ENCODE results near the gene GFPT2.

The GFPT2 gene

DNA sequence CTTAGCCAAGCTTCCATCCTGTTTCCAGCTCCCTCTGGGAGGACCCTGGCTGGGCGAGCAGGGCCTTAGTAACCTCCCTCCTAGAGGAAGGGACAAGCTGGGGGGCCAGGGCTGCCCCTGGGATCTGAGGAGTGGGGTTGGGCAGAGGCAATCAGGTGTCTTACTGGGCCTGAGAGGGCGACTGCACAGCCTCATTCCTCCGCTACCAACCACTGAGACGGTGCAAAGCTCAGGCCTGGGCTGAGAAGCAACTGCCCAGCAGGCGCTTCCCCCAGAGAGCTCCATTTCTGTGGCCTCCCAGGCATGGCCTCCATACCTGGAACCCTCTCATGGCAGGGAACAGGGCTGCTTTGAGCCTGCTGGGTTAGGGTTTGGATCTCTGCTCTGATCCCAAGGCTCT is 18.8 kb upstream of the GFPT2 start:
- TF ChIP-seq RAD21 (IDR thresholded peaks at IDR 0.05; ENCODE audit: low read depth): no peak

DNA sequence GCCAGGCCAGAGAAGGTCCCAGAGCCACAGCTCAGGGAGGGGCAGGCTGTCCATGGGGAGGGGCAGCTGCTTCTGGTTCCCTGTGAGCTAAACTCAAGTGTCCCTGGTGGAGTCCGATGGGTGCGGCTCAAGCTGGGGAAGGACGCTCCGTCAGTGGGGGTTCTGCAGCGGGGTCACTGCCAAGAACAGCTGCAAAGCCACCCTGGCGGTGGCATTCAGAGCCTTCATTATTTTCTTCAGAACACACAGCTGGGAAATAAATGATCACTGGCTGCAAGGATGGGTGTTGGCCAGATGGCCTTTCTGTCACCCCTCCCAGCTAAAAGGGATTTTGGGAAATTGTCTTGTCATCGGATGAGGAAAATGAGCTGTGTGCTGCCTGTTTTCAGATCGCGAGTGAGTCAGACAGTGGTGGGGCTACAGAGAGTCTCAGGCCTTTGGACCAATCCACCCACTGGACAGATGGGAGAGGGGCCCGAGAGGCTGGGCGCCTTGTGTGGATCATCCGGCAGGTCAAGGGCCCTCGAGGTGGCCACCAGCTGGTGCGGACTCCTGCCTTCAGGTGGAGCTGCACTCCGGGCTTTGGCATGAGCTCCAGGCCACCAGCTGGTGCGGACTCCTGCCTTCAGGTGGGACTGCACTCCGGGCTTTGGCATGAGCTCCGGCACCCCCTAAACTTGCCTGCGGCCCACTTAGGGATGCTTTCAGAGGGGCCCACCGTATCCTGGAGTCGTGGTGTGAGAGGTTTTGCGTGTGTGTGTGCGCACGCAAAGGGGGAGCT is 17.9 kb upstream of the GFPT2 start:
- no peak for TF ChIP-seq YY1 (IDR thresholded peaks at IDR 0.05; ENCODE audit: low read depth)
- no peak for TF ChIP-seq ZBTB7A (IDR thresholded peaks at IDR 0.05; ENCODE audit: low read depth)
- no peak for TF ChIP-seq NFIC (IDR thresholded peaks at IDR 0.05)
- no peak for TF ChIP-seq TCF12 (IDR thresholded peaks at IDR 0.05; ENCODE audit: low read depth)
- TF ChIP-seq, protein P1, sequence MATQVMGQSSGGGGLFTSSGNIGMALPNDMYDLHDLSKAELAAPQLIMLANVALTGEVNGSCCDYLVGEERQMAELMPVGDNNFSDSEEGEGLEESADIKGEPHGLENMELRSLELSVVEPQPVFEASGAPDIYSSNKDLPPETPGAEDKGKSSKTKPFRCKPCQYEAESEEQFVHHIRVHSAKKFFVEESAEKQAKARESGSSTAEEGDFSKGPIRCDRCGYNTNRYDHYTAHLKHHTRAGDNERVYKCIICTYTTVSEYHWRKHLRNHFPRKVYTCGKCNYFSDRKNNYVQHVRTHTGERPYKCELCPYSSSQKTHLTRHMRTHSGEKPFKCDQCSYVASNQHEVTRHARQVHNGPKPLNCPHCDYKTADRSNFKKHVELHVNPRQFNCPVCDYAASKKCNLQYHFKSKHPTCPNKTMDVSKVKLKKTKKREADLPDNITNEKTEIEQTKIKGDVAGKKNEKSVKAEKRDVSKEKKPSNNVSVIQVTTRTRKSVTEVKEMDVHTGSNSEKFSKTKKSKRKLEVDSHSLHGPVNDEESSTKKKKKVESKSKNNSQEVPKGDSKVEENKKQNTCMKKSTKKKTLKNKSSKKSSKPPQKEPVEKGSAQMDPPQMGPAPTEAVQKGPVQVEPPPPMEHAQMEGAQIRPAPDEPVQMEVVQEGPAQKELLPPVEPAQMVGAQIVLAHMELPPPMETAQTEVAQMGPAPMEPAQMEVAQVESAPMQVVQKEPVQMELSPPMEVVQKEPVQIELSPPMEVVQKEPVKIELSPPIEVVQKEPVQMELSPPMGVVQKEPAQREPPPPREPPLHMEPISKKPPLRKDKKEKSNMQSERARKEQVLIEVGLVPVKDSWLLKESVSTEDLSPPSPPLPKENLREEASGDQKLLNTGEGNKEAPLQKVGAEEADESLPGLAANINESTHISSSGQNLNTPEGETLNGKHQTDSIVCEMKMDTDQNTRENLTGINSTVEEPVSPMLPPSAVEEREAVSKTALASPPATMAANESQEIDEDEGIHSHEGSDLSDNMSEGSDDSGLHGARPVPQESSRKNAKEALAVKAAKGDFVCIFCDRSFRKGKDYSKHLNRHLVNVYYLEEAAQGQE (IDR thresholded peaks at IDR 0.05; ENCODE audit: low read depth): no peak
- TF ChIP-seq TEAD4 (IDR thresholded peaks at IDR 0.05): no peak
- TF ChIP-seq CEBPB (IDR thresholded peaks at IDR 0.05): no peak
- TF ChIP-seq TAF1 (IDR thresholded peaks at IDR 0.05; ENCODE audit: low read depth): no peak
- TF ChIP-seq FOXM1 (IDR thresholded peaks at IDR 0.05; ENCODE audit: borderline replicate concordance, low read depth): no peak

DNA sequence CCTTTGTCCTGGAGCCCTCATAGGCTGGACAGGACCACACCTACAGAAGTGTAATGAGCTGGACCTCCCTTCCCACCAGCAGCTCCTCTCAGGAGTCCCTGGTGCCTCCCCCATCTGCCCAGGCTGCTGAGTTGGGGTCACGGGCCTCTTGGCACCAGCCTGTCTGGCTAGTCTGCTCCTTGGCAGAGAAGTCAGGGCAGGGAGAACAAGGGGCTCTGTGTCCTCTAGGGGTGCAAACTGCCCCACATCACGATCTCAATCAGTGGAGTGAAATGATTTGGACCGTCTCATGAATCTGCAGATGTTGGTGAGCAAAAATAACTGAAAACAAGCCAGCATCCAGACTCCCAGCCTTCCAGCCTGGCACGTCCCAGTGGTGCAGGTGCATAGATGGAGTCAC is 14.9 kb upstream of the GFPT2 start:
- TF ChIP-seq TAF1 (IDR thresholded peaks at IDR 0.05; ENCODE audit: low read depth): no peak
- TF ChIP-seq TCF12 (IDR thresholded peaks at IDR 0.05; ENCODE audit: low read depth): no peak
- no peak for TF ChIP-seq YY1 (IDR thresholded peaks at IDR 0.05; ENCODE audit: low read depth)

DNA sequence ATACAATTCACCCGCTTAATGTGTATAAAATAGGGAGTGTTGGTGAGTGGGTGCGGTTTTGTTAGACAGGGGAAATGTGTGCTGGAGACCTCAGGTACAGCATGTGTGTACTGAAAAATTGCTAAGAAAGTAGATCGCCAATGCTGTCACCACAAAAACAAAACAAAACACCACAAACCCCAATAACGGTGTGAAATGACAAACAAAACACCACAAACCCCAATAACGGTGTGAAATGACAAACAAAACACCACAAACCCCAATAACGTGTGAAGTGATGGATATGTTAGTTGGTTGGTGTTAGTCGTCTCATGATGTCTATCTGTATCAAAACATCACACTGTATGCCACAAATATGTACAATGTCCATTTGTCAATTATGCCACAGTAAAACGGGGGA is 14.2 kb upstream of the GFPT2 start:
- TF ChIP-seq TCF12 (IDR thresholded peaks at IDR 0.05; ENCODE audit: low read depth) (no peak), TAF1 (IDR thresholded peaks at IDR 0.05; ENCODE audit: low read depth) (no peak), TEAD4 (IDR thresholded peaks at IDR 0.05) (no peak), FOXM1 (IDR thresholded peaks at IDR 0.05; ENCODE audit: borderline replicate concordance, low read depth) (no peak), EP300 (IDR thresholded peaks at IDR 0.05; ENCODE audit: borderline replicate concordance) (no peak), YY1 (IDR thresholded peaks at IDR 0.05; ENCODE audit: low read depth) (no peak), ZBTB7A (IDR thresholded peaks at IDR 0.05; ENCODE audit: low read depth) (no peak), CEBPB (IDR thresholded peaks at IDR 0.05) (no peak)
- TF ChIP-seq, protein P1 (IDR thresholded peaks at IDR 0.05; ENCODE audit: low read depth): no peak

DNA sequence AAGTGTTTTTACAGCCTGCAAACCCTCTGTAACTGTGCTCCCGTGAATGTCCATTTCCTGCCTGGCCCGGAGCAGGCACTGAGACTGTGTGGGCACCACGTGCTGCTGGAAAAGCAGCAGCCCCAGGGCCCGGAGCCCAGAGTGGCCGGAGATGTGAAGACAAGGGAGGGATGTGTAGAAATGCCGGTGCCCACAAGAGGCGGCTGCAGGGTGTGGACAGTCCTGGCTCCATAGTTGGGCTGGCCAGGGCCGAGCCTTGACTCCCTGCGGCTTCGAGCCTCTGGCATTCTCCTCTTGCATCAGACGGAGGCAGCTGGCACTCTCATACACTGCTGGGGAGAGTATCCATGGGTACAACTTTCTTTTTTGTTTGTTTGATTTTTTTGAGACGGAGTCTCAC is 13.2 kb upstream of the GFPT2 start:
- TF ChIP-seq FOXM1 (IDR thresholded peaks at IDR 0.05; ENCODE audit: borderline replicate concordance, low read depth): no peak
- no peak for TF ChIP-seq TEAD4 (IDR thresholded peaks at IDR 0.05)
- TF ChIP-seq CREB1 (IDR thresholded peaks at IDR 0.05; ENCODE audit: low read depth): no peak
- no peak for TF ChIP-seq TAF1 (IDR thresholded peaks at IDR 0.05; ENCODE audit: low read depth)
- no peak for TF ChIP-seq RAD21 (IDR thresholded peaks at IDR 0.05; ENCODE audit: low read depth)
- TF ChIP-seq, protein P2, sequence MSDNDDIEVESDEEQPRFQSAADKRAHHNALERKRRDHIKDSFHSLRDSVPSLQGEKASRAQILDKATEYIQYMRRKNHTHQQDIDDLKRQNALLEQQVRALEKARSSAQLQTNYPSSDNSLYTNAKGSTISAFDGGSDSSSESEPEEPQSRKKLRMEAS (IDR thresholded peaks at IDR 0.05): no peak
- TF ChIP-seq CEBPB (IDR thresholded peaks at IDR 0.05): no peak
- no peak for TF ChIP-seq YY1 (IDR thresholded peaks at IDR 0.05; ENCODE audit: low read depth)
- TF ChIP-seq NFIC (IDR thresholded peaks at IDR 0.05): no peak
- TF ChIP-seq, protein P3, sequence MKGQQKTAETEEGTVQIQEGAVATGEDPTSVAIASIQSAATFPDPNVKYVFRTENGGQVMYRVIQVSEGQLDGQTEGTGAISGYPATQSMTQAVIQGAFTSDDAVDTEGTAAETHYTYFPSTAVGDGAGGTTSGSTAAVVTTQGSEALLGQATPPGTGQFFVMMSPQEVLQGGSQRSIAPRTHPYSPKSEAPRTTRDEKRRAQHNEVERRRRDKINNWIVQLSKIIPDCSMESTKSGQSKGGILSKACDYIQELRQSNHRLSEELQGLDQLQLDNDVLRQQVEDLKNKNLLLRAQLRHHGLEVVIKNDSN (IDR thresholded peaks at IDR 0.05): no peak
- TF ChIP-seq EGR1 (IDR thresholded peaks at IDR 0.05): no peak
- TF ChIP-seq, protein P1 (IDR thresholded peaks at IDR 0.05; ENCODE audit: low read depth): no peak

DNA sequence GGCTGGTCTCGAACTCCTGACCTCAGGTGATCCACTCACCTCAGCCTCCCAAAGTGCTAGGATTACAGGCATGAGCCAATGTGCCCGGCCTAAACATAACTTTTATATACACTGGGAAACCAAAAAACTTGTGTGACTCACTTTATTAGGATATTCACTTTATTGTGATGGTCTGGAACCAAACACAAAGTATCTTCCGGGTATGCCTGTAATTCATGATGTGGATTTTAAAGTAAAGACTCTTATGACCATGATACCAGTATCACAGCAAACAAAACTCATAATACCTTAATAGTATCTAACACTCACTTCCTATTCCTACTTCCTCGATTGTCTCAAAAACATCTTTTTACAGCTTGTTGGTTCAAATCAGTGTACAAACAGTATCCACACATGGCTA is 12.7 kb upstream of the GFPT2 start:
- no peak for TF ChIP-seq TCF12 (IDR thresholded peaks at IDR 0.05; ENCODE audit: low read depth)
- no peak for TF ChIP-seq ZBTB7A (IDR thresholded peaks at IDR 0.05; ENCODE audit: low read depth)
